Smooth muscle cell of the pulmonary artery (primary cell): Measurements from ENCODE around the gene VPS33B. TPM values are rescaled to one million over a fixed set of nuclear protein-coding genes. Genes with fewer than 3 reads are reported as not detected.

Experiments used
- total RNA-seq: library from RNA; depleted of rRNA; stranded (reverse); fragments of >200 nt; gene quantifications from 2 replicates; pipeline ENCODE4 v1.2.3, GENCODE V29; 2014

Gene VPS33B
- 13.4 and 18.2 TPM in 2 replicates for total RNA-seq

DNA sequence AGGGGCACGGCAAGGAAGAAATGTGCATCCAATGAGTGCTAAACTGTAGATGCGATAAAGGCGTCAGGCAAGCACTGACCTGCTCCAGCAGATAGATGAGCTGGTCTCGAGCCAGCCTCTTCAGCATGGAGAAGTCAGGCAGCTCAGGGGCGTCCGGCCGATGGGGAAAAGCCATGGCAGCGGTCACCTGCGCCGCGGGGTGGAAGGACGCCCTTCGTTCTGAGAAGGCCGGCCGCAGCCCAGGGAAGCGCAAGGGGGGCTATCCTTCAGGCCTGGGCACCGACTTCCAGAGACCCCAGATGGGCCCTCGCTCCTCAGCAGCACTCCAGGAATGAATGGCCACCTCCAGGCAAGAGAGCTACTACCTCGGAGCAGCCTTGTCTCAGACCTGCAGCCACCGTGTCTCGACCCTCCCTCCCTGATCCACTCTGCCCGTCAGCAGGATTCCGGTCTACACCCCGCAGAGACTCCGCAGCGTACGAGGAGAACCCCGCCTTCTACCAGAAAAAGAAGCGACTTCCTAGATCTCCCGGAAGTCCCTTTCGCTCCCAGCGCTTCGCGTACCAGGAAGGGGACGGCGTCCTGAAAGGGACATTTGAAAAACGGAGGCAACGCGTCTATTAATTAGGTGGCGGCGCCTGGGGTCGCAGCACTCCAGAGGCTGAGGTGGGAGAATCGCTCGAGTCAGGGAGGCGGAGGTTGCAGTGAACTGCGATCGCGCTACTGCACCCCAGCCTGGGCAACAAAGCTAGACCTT, at the start of gene VPS33B:
VPS33B (minus strand) TSS at position 520 of the 757 bp plus-strand sequence; CDS start at position 175, 345 bp downstream.

GRCh38 chr15:90994417-90995311, 27.7 kb downstream of the VPS33B start, which contains the start of gene PRC1:
TSS of gene PRC1 (minus strand) at chr15:90994535. CDS start at chr15:90994417, 118 bp downstream.

GRCh38 chr15:90954712-90955623, 67.4 kb downstream of the VPS33B start, which contains the start of gene RCCD1:
TSS of gene RCCD1 (plus strand) at chr15:90954884. CDS start at chr15:90956735, 1,851 bp downstream.

Other genes with a start within 250 kb of the VPS33B start
- gene FURIN, start 154.0 kb downstream of the VPS33B start, total RNA-seq, result 108 and 120 TPM in 2 replicates
- 17.4 and 23.2 TPM in 2 replicates for gene FES, start 138.1 kb downstream of the VPS33B start, total RNA-seq
- gene MAN2A2, start 119.3 kb downstream of the VPS33B start, total RNA-seq, result 79.4 and 84.2 TPM in 2 replicates
- gene HDDC3, start 90.0 kb downstream of the VPS33B start, total RNA-seq, result 11.8 and 14.3 TPM in 2 replicates
- gene UNC45A, start 87.3 kb downstream of the VPS33B start, total RNA-seq, result 109 and 134 TPM in 2 replicates
- gene RCCD1, start 67.7 kb downstream of the VPS33B start, total RNA-seq, result 14.8 and 18.0 TPM in 2 replicates
- gene PRC1, start 28.1 kb downstream of the VPS33B start, total RNA-seq, result 17.8 and 47.7 TPM in 2 replicates
- under 0.01 TPM in 1 of 2 replicates, not detected in the other for gene SV2B, start 77.7 kb upstream of the VPS33B start, total RNA-seq